Fibroblast of lung (primary cell): ENCODE measurements around the gene POLK.

Experiments
- EZH2 ChIP-seq: IDR thresholded peaks from 2 replicates; pipeline ENCODE4 v1.5.1; 2012; ENCODE audit warnings: low read length, control low read depth, mild to moderate bottlenecking; ENCODE audit errors: missing control alignments
- TF ChIP-seq, protein P1 (sequence below), 2 donors: IDR thresholded peaks in 1 of 2; conservative IDR thresholded peaks in 1 of 2; 1 replicate in 1 of 2; 2 replicates in 1 of 2; pipeline ENCODE4 v1.5.1; 2011 to 2012; ENCODE audit warnings: low read length in 2 of 2, control low read depth in 1 of 2, inconsistent platforms in 1 of 2, low read depth in 1 of 2, mild to moderate bottlenecking in 1 of 2

DNA sequence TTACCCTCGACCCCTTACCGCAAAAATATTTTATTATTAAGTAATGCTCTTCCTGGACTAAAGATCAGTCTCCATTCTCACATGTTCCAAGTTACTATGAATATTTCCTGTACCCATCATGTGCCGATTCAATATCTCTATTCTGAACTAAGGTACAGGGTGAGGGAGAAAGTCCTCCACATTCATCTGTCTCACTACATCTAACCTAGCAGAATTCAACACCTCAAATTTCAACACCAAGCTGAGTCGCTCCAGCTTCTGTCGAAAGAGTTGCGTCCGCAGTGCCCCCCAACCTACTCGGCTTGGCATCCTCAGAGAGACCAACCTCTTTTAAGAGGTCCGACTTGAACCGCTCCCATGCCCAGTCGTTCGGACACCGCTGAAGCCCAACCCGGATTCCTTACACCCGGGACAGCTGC lies 1.3 kb upstream of the POLK start:
- TF ChIP-seq, protein P1, sequence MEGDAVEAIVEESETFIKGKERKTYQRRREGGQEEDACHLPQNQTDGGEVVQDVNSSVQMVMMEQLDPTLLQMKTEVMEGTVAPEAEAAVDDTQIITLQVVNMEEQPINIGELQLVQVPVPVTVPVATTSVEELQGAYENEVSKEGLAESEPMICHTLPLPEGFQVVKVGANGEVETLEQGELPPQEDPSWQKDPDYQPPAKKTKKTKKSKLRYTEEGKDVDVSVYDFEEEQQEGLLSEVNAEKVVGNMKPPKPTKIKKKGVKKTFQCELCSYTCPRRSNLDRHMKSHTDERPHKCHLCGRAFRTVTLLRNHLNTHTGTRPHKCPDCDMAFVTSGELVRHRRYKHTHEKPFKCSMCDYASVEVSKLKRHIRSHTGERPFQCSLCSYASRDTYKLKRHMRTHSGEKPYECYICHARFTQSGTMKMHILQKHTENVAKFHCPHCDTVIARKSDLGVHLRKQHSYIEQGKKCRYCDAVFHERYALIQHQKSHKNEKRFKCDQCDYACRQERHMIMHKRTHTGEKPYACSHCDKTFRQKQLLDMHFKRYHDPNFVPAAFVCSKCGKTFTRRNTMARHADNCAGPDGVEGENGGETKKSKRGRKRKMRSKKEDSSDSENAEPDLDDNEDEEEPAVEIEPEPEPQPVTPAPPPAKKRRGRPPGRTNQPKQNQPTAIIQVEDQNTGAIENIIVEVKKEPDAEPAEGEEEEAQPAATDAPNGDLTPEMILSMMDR (conservative IDR thresholded peaks at IDR 0.05 in 1 of 2, IDR thresholded peaks at IDR 0.05 in 1 of 2; ENCODE audit: low read depth in 1 of 2, low read length in 2 of 2), result no peak
- TF ChIP-seq EZH2, result no peak
